ENCODE measurements around the gene PUM2.

Gene PUM2

GRCh38 chr2:20349513-20349921, 1.1 kb downstream of the PUM2 start:
- TF ChIP-seq NFIC (IDR thresholded peaks at IDR 0.05) (no peak), TAF1 (IDR thresholded peaks at IDR 0.05; ENCODE audit: low read depth) (no peak), YY1 (IDR thresholded peaks at IDR 0.05; ENCODE audit: low read depth) (no peak)
- TF ChIP-seq, protein P1, sequence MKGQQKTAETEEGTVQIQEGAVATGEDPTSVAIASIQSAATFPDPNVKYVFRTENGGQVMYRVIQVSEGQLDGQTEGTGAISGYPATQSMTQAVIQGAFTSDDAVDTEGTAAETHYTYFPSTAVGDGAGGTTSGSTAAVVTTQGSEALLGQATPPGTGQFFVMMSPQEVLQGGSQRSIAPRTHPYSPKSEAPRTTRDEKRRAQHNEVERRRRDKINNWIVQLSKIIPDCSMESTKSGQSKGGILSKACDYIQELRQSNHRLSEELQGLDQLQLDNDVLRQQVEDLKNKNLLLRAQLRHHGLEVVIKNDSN (IDR thresholded peaks at IDR 0.05), result peak; percentile 53

- TF ChIP-seq EGR1 (IDR thresholded peaks at IDR 0.05) (no peak), CEBPB (IDR thresholded peaks at IDR 0.05) (no peak), YY1 (IDR thresholded peaks at IDR 0.05; ENCODE audit: low read depth) (no peak), FOXM1 (IDR thresholded peaks at IDR 0.05; ENCODE audit: borderline replicate concordance, low read depth) (no peak), TEAD4 (IDR thresholded peaks at IDR 0.05) (no peak), TAF1 (IDR thresholded peaks at IDR 0.05; ENCODE audit: low read depth) (no peak), CREB1 (IDR thresholded peaks at IDR 0.05; ENCODE audit: low read depth) (no peak), TCF12 (IDR thresholded peaks at IDR 0.05; ENCODE audit: low read depth) (no peak), NFIC (IDR thresholded peaks at IDR 0.05) (no peak), EP300 (IDR thresholded peaks at IDR 0.05; ENCODE audit: borderline replicate concordance) (no peak), ZBTB7A (IDR thresholded peaks at IDR 0.05; ENCODE audit: low read depth) (no peak), RAD21 (IDR thresholded peaks at IDR 0.05; ENCODE audit: low read depth) (no peak)
- TF ChIP-seq, protein P1 (IDR thresholded peaks at IDR 0.05), result no peak
- TF ChIP-seq, protein P2, sequence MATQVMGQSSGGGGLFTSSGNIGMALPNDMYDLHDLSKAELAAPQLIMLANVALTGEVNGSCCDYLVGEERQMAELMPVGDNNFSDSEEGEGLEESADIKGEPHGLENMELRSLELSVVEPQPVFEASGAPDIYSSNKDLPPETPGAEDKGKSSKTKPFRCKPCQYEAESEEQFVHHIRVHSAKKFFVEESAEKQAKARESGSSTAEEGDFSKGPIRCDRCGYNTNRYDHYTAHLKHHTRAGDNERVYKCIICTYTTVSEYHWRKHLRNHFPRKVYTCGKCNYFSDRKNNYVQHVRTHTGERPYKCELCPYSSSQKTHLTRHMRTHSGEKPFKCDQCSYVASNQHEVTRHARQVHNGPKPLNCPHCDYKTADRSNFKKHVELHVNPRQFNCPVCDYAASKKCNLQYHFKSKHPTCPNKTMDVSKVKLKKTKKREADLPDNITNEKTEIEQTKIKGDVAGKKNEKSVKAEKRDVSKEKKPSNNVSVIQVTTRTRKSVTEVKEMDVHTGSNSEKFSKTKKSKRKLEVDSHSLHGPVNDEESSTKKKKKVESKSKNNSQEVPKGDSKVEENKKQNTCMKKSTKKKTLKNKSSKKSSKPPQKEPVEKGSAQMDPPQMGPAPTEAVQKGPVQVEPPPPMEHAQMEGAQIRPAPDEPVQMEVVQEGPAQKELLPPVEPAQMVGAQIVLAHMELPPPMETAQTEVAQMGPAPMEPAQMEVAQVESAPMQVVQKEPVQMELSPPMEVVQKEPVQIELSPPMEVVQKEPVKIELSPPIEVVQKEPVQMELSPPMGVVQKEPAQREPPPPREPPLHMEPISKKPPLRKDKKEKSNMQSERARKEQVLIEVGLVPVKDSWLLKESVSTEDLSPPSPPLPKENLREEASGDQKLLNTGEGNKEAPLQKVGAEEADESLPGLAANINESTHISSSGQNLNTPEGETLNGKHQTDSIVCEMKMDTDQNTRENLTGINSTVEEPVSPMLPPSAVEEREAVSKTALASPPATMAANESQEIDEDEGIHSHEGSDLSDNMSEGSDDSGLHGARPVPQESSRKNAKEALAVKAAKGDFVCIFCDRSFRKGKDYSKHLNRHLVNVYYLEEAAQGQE (IDR thresholded peaks at IDR 0.05; ENCODE audit: low read depth), result no peak
- TF ChIP-seq, protein P3, sequence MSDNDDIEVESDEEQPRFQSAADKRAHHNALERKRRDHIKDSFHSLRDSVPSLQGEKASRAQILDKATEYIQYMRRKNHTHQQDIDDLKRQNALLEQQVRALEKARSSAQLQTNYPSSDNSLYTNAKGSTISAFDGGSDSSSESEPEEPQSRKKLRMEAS (IDR thresholded peaks at IDR 0.05), result no peak
Observed at GRCh38 chr2:20348542-20348941, 2.1 kb downstream of the PUM2 start.

DNA sequence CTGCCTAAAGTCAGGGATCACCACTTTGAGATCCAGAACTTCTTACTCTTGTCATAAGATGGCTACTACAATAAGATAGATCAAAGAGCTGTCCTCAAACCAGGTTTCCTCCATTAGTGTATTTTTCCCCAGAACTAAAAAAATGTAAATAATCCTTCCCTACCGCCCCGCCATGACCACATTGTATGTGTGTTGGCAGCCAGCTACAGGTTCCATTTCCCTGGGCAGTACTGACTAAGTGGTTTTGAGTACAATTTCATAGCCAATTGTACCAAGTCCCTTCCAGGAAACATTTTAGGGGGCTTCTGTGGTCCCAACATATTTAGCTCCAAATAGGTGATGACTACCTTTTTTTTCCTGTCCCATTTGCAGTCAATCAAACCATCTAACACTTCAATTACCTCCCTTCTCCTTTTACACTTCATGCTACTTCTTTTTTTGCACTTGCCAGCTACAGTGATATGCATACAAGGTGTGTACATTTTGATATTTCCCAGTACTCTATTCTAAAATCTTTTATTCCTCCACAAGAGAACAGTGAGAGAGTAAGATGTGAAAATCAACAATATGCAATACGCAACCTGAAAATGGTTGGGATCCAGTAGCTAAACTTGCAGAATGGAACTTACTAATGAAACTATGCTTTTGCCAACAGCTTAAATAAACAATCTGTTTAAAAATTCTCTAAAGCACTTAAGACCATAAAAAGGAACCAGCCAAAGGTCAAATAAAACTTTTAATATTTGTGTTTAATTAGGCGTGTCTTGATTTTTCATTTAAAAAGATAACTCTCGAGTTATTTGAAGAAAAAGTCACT, 3.9 kb downstream of the PUM2 start:
- TF ChIP-seq, protein P3 (IDR thresholded peaks at IDR 0.05), result no peak
- TF ChIP-seq EP300 (IDR thresholded peaks at IDR 0.05; ENCODE audit: borderline replicate concordance) (no peak), ZBTB7A (IDR thresholded peaks at IDR 0.05; ENCODE audit: low read depth) (no peak), CREB1 (IDR thresholded peaks at IDR 0.05; ENCODE audit: low read depth) (no peak), CEBPB (IDR thresholded peaks at IDR 0.05) (no peak), NFIC (IDR thresholded peaks at IDR 0.05) (no peak), TEAD4 (IDR thresholded peaks at IDR 0.05) (no peak), TAF1 (IDR thresholded peaks at IDR 0.05; ENCODE audit: low read depth) (no peak), TCF12 (IDR thresholded peaks at IDR 0.05; ENCODE audit: low read depth) (no peak), EGR1 (IDR thresholded peaks at IDR 0.05) (no peak), FOXM1 (IDR thresholded peaks at IDR 0.05; ENCODE audit: borderline replicate concordance, low read depth) (no peak), RAD21 (IDR thresholded peaks at IDR 0.05; ENCODE audit: low read depth) (no peak), YY1 (IDR thresholded peaks at IDR 0.05; ENCODE audit: low read depth) (no peak)
- TF ChIP-seq, protein P2 (IDR thresholded peaks at IDR 0.05; ENCODE audit: low read depth), result no peak
- TF ChIP-seq, protein P1 (IDR thresholded peaks at IDR 0.05), result no peak

DNA sequence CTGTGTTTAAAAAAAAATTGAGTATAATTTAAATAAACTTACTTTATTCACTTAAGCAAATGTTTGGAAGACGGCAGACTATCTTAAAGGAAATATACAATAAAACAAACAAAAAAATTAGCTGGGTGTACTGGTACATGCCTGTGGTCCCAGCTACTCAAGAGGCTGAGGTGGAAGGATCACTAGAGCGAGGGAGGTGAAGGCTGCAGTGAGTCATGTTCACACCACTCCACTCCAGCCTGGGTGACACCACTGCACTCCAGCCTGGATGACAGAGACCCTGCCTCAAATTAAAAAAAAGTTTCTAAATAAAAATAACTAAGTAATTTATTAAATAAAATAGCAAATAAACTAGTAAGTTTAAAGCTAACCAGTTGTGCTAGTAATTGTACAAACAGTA, 7.5 kb downstream of the PUM2 start:
- TF ChIP-seq TEAD4 (IDR thresholded peaks at IDR 0.05), result no peak
- TF ChIP-seq, protein P2 (IDR thresholded peaks at IDR 0.05; ENCODE audit: low read depth), result no peak
- no peak for TF ChIP-seq TAF1 (IDR thresholded peaks at IDR 0.05; ENCODE audit: low read depth)
- no peak for TF ChIP-seq EP300 (IDR thresholded peaks at IDR 0.05; ENCODE audit: borderline replicate concordance)
- no peak for TF ChIP-seq CREB1 (IDR thresholded peaks at IDR 0.05; ENCODE audit: low read depth)
- TF ChIP-seq TCF12 (IDR thresholded peaks at IDR 0.05; ENCODE audit: low read depth), result no peak
